SIG-M5 (cell line): ENCODE measurements around the gene FAM13C.

Source experiments
- DNase-seq: peaks from one replicate; lab custom pipeline; 2025; lab: John Stamatoyannopoulos, UW

FAM13C gene

DNA sequence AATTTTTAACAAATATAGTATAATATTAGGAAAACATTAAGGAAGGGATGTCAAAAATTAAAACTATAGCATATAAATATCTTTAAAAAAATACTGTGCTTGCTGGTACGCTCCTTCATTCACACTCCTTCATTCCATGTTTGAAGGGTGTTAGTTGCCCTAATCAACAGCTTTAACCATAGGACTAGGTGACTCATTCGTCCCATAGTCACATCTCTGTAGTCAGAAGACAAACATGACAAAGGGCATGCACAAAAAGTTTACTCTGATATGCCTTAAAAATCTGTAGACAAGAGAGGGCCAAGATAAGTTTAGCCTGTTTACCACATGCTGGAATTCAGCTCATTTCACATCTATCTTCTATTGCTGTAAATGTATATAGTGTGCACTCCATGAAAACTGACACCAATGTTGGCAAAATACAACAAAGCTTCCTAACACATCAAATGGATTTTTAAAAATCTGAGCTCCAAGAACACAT lies 646 bp downstream of the FAM13C start:
- DNase-seq: no peak

DNA sequence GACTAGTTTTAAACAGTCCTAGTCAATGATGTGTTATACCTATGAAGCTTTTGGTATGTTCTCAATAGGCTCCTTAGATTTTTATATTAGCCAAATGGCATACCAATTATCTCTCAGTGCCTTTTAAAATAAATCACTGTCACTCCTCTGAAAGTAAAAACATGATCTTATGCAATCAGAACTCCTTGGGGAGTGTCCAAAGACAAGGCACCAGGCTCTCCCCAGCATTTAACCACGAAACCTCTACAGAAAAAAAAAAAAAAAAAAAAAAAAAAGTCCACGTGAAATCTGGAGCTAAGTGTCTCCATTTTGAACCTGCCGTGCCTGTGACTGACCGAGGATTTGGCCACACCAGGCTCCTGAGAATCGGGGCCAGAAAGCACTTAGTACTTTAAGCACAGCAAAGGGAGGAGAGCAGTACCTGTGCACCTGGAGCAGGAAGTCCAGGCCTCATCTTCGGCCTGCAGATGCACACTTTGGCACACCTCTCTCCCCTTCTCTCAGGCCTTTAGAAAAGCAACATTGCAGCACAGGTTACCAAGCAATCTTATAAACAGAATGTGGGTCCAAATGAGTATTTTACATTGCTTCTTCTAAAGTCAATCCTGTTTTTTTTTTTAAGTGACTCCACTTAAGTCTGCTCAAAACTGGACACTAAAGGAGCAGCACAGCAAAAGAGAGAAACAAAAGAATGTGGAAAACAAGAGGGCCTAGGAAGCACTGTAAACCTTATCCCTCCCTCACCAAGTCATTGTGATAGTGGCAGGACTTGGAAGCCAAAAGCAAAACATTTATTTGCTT lies 1.5 kb downstream of the FAM13C start:
- DNase-seq: no peak

DNA sequence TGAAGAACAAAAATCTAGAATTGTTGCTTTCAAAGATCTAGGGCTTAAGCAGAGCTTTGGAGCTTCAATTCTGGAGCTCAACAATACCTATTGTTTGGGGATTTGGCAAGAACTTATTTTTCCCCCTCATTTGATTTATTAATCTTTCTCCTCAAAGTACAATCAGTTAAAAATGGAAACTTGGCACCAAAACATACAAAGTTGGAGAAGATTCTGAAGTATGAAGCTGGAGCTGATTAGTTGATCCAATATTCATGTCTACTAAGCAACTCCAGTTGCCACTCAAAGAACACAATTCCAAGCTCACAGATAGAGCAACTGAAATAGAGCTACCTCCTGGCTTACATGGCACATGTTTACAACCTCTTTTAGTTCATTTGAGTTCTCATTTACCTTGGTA lies 3.8 kb downstream of the FAM13C start:
- no peak for DNase-seq

DNA sequence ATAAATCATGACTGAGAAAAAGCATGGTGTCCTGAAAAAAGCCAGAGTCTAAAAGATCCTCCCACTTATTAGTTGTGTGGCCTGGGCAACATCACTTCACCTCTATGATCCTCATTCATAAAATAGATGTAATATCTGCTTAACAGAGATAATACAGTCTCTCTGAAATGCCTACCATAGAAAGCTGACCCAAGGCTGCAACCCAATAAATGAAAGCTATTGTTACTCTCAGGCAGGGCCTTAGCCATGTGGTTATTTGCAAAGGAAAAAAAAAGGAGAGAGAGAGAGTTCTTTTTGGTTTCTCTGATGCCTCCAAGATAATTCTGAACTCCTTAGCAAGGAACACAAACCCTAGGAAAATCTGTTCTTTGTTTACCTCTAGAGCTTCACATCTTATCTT lies 7.9 kb downstream of the FAM13C start:
- no peak for DNase-seq

DNA sequence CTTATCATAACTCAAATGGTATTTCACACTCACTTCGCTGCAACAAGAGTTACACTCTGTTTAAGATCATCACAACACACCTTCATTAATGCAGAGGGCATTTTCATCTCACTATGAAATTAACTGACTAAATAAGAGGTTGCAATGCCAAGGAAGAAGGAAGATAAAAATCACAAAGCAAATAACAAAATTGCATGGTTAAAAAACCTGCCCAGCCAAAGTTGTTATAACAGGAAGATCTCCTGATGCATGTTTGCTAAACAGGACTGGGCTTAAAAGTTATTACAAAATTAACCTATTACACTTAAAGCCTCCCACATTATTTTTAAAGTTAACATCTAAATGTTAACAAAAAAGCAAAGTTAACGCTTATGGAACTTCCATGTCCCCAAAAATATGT lies 11.8 kb downstream of the FAM13C start:
- DNase-seq: no peak

DNA sequence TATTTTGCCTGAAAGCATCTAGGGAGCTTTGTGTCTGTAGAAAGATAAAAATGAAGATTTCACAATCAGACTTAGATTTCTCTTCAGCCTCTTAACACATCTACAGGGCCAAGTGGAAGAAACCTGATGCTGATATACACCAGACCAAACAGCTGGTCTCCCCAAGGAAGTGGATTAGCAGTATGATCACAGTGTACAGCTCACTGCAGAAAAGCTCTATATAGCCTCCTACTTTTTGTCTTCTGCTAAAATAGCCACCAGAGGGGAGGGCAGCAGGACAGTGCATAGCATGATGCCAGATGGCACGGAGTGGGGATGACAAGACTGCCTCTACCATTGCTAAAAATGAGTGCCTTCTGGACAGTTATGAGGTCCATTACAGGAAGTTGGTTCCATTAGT lies 16.0 kb downstream of the FAM13C start:
- no peak for DNase-seq

DNA sequence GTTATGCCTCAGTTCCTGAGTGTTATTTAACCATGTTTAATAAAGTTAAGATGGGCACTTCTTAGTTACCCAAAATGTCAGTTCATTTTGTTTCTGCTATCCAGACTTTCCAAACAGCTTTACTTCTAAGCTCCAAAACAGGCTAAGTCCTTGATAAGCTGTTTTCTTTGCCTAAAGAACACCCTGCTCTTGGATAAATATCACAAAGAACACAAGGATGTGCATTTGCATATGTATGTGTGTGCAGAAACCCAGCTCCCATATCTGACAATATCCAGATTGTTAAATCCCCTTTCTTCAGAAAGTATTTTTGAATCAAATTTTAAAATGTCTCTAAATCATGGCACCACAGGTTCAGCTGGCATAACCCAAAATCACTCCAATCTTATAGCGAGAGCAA lies 19.6 kb downstream of the FAM13C start:
- DNase-seq: no peak

DNA sequence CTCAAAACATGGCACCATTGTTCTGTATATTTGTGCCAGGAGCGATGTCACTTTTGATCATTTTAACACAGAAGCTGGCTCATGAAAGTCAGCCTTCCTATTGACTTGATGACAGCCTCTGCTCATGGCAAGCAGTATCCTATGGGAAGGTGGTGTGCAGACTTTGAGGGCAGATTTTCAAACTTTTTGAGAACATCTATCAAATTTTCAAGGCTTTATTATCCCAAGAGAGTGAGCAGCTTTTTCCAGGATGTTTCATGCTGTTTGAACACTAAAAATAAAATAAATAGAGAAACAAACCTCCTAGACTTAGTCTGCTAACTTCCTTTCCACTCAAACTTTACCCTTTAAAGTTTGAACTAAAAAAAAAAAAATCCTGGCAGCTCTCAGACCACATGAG lies 20.3 kb downstream of the FAM13C start:
- no peak for DNase-seq

DNA sequence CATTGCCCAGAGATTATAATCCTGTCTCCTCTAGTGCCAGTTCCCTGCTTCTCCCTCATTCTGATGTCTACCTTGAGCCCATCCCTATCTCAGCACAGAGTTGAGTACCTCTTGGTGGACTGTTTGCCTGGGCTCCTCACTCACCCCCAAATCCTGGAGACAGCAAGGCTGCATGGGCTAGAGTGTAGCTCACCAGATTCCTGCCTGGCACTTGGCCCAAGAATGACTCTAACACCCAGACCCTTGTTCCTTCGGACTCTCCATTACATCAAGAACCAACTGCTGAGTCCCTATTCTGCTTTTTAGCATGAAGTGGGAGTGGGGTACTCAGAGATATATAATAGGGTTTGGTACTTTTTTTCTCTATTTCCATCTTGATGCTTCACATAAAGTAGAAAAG lies 22.1 kb downstream of the FAM13C start:
- no peak for DNase-seq

DNA sequence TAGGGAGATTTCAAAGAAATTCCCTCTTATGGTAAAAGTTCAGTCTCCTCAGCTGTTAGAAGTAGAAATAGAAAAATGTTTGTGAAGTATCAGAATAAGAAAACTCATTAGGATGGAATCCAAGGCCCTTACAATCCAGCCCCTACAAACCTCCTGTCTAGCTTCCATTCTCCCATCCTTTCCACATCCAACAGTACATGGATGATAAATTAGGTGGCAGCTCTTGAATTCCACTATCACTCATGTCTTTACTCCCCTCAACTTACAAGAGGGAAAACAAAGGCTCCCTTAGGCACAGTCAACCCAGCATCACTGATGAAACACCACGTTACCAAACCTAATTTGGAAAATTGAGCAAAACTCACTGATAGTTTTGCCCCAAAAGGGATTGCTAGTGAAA lies 23.0 kb downstream of the FAM13C start:
- no peak for DNase-seq

DNA sequence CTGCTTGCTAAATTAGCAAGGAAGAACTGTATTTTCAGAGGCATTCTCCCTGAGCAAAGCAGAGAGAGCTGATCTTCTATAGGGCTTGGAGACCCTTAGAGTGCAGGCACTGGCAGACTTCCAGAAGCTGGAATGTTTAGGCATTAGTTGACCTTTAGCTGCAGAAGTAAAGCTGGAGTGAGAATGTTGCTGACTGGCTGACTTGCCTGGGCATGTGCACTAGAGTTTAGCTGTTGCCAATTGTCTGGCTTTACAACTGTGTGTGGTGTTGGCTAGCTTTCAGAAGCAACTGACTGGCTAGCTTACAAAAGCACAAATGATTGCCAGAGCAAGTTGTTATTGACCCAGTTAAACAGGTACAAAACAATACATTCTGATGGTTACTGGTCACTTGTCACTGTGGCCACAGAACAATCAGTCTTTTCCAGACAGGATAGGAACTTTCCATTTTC lies 25.1 kb downstream of the FAM13C start:
- no peak for DNase-seq

DNA sequence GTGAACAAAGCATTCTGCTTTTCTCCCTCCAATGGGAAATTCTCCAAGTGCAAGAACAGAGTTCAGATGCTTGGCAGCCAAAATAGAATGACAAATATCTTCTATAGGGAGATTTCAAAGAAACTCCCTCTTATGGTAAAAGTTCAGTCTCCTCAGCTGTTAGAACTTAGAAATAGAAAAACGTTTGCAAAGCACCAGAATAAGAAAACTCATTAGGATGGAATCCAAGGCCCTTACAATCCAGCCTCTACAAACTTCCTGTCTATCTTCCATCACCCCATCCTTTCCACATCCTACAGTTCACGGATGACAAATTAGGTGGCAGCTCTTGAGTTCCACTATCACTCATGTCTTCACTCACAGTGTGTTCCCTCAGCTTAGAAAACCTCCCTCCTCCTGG lies 25.7 kb downstream of the FAM13C start:
- DNase-seq: no peak

DNA sequence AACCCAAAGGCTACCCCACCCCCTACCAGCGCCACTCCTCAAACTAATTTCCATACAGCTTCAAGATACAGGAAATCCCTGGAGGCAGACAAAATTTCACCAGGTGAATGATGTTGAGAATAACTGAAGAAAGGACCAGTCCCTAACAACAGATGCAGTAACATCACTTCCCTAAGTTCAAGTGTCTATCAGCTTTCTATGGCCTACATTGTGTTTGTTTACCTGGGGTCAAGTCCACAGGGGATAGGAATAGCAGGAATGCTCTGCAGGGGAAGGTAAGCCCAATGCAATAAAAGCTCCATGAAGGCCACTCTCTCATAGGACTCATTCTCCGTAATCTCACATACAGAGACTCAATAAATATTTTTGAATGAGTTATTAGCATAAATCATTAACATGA lies 26.9 kb downstream of the FAM13C start:
- no peak for DNase-seq

DNA sequence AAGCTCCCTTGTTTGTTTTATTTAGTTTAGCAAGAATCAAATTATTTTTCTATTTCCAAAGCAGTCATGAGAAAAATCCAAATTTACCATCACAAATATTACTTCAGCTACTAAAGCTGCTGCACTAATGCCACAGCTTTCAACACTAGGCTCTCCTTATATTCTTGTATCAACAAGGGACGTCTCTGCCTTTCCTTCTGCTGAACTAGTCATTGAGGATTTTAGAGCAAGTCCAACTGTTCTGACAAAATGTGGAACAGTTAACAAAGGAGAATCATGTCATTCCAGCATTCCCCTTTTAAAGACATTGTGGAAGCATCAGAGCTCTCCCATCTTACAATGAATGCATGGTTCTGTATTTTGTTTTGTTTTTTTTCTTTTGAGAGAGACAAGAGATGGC lies 28.6 kb downstream of the FAM13C start:
- DNase-seq: no peak

DNA sequence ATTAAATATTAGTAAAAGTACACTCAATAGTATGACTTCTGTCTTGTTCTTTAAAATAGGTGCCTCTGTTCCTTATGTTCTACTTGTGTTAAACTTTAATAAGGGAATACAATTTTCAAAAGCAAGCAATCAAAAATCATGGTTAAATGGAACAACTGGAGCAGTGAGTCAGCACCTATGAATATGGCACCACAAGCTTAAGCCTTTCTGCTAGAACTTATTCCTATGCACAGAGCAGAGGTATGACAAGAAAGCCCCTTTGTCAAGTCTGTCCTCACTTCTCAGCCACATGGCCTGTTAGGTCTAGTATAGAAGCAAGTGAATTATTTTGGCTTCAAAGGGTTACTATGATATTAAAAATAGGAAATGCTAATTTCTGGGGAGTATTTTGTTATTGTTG lies 29.8 kb downstream of the FAM13C start:
- no peak for DNase-seq

DNA sequence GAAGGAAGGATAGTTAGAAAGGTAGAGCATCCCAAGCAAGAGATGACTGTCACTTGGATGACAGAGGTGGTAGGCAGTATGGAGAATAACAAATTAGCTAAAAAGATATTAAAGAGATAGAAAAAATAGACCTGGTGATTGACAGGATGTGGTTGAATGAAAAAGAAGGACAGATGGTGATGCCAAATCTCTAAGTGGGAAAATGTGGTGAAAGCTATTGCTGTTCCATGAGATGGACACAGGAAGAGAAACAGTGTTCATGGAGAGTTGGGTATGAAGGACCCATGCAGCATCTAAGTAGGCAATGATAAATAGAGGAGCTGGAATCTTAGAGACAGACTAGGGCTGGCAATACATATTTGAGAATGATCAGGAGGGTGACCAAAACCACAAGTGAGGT lies 30.7 kb downstream of the FAM13C start:
- DNase-seq: no peak

DNA sequence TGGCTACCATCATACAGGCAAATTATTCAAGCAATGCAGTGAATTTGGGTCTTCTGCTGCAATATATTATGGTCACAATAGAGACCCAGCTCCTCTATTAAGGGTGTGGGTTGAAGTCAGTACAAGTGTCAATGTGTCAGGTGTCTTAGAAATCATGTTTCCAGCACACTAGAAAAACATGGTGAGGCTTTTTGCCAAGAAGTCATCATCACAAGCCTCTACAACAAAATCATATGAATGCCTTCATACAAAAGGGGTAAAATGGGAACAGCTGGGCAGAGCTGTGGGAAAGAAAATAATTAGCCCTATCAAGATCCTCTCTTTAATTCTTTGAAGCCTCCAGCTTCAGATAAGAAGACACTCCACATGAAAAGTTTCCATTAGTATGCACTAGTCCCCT lies 37.2 kb downstream of the FAM13C start:
- no peak for DNase-seq

DNA sequence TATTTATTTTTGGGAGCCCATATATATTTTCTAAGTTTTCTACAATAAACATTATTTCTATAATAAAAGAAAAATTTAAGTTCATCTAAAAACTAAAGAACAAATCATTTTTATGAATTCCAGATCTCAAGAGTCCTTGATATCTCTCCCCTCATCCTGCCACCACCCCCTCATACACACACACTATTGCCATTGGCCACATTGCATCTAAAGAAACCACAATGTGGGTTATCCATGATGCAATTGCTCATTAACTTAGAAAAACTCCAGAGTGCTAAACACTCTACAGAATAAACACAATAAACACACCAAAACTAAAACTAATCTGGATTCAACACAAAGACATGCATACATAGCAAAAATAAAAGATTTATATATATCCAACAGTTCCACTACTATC lies 37.8 kb downstream of the FAM13C start:
- DNase-seq: no peak

DNA sequence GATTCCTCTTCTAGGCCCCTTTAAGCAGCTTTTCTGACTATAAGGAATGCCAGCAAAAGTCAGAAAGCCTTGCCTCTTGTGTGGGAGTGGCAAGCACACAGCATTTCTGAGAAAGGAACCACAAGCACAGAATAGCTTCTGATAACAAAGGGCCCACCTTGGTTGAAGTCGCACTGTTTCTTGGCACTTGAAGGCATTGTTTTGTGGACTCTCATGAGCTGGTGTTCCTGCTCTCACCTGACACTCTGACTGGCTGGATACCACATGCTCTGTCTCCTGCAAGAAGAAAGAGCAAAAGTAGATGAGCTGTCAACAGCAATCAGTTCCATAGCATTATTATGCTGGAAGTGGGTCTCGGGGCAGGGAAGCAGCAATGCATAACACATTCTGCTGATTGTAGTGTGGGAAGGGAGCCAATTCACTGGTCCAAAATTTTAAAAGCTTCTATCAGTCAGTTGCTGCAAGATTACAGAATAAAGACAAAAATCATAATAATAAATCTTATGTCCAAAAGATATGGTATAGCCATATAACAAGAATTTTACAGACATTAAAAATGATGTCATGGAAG lies 38.4 kb downstream of the FAM13C start:
- no peak for DNase-seq

DNA sequence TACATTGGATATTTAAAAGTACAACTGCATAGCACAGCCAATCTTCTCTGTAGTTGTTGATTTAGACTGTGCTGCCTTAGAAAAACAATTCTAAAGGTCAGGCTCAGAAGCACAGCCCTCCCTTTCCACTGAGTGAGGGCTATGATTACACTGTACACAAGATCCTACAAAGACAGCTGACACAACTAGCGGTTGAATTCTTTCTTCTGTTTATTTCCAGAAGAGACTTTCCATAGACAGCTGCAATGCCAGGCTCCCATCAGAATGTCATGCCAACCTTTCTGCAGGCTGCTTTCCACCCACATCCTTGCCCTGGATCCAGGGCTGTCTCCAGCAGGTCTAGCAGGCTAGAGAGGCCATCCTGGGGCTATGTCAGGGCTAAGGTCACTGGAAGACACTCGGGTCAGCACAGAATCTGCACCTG lies 39.3 kb downstream of the FAM13C start:
- no peak for DNase-seq

DNA sequence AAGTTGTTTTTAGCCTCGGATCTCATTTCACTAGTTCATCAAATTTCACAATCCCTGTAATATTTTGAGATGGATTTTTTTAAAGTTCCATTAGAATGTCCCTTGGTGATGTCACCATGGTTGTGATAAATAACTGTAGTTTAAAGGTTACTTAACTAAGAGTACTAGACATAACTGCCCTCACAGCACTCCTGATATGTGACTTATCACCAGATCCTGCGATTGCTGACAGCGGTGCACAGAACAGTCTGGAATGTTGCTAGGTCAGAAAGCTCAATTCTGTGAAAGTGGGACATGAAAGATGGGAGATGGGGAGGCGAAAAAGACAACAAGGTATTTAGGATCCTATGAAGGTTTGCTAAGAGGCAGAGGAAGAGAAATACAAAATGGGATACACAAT lies 40.2 kb downstream of the FAM13C start:
- no peak for DNase-seq

DNA sequence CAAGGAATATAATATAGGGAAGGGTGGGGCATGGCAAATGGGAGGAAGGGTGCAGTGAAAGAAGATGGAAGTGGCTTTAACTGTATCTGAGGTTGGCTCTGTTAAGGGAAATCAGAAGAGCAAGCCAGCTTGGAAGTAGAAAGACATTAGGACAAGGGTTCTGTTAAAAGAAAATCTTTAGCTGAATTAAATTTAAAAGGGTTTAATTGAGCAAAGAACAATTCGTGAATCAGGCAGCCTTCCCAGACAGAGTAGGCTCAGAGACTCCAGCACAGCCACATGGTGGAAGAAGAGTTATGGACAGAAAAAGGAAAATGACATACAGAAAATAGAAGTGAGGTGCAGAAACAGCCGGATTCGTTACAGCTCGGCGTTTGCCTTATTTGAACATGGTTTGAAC lies 42.0 kb downstream of the FAM13C start:
- no peak for DNase-seq

DNA sequence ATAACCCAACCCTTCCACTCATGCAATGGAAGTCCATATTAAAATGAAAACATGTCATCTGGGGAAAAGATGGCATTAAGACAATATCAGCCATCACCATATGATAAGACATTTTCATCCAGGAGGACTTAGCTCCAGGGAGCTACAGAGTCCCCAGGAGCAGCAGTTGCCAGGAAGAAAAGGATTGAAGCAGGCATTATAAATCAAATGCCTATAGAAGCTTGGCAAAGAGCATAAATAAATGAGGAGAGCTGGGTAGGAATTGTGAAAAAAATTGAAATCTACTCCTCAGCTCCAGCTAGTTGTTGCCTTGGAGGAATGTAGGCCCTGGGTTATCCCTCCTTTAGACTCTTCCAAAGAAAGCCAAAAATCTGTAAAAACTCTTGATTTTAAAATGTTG lies 42.5 kb downstream of the FAM13C start:
- no peak for DNase-seq

DNA sequence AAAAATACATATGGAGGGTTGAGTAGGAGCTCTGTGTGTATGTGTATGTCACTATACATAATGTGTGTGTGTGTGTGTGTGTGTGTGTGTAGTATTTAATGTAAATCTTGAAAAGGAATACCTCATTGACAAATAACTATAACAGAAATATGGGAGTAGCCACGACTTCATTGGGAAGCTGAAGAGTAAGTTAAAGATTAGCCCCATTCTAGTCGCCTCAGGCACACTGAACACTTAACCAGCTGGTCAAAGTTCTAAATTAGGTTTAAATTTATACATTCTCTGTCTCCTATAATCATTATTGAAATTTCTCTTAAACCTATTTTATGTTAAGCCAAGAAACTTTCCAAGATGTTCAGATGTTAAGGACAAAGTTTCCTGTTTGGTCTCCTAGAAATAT lies 45.3 kb downstream of the FAM13C start:
- DNase-seq: no peak
